ENCODE data around the gene PIEZO2. TPM values are rescaled to one million over a fixed set of nuclear protein-coding genes. Genes with fewer than 3 reads are reported as not detected.

The PIEZO2 gene
- total and polyA plus RNA-seq, 2 donors (not counting 1 experiment from before 2014, with no cell fraction given) = not detected

DNA sequence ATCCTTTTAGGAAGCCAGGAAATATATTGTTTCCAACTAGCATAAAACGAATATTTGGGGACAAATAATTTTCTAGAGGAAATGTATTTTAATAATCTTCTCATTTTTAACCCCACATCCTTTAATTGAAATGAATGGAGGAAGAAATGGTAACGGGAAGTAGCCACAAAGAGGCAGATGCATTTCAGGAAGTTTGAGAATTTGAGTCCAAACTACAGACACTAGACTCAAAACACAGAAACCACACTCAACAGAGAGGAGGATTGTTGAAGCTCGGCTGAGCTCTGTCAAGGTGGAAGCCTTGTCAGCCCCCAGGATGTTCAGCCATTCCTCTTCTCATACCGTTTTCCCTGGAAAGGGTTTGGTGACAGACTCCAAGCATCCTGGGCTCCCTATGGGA, 335.0 kb downstream of the PIEZO2 start:
- no peaks in the 10 kb centered on the region for H3K79me2 ChIP-seq (ENCODE audit: control insufficient read depth, insufficient read depth, low read length)
- POLR2A ChIA-PET = no interaction called here
- no peak overlapping the region for H3K9ac ChIP-seq (ENCODE audit: low read length)
- ATAC-seq (ENCODE audit: low read depth) (no peak), DNase-seq (no peak)
- 13% methylated on average over 1 of the region's 4 CpGs for WGBS (ENCODE audit: insufficient coverage)
- TF ChIP-seq, protein P1, sequence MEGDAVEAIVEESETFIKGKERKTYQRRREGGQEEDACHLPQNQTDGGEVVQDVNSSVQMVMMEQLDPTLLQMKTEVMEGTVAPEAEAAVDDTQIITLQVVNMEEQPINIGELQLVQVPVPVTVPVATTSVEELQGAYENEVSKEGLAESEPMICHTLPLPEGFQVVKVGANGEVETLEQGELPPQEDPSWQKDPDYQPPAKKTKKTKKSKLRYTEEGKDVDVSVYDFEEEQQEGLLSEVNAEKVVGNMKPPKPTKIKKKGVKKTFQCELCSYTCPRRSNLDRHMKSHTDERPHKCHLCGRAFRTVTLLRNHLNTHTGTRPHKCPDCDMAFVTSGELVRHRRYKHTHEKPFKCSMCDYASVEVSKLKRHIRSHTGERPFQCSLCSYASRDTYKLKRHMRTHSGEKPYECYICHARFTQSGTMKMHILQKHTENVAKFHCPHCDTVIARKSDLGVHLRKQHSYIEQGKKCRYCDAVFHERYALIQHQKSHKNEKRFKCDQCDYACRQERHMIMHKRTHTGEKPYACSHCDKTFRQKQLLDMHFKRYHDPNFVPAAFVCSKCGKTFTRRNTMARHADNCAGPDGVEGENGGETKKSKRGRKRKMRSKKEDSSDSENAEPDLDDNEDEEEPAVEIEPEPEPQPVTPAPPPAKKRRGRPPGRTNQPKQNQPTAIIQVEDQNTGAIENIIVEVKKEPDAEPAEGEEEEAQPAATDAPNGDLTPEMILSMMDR (IDR thresholded peaks at IDR 0.05) = no peak
- TF ChIP-seq EZH2 (IDR thresholded peaks at IDR 0.05; ENCODE audit: borderline replicate concordance, insufficient read depth, low read depth, low read length, poor library complexity, severe bottlenecking) = no peak
- no peaks in the 10 kb centered on the region for H3K9me3 ChIP-seq (ENCODE audit: control extremely low read depth in 1 of 3, control insufficient read depth in 2 of 3, insufficient read depth in 1 of 3, low read length in 2 of 3)
- H3K4me1 ChIP-seq (ENCODE audit: control insufficient read depth in 2 of 2, insufficient read depth in 2 of 2, low read length in 2 of 2) = no peaks in the 10 kb centered on the region
- no peak overlapping the region for H2AFZ ChIP-seq (ENCODE audit: insufficient read depth, low read depth, low read length, poor library complexity, severe bottlenecking)
- H4K20me1 ChIP-seq (ENCODE audit: control insufficient read depth, insufficient read depth, low read length, poor library complexity, severe bottlenecking) = no peaks in the 10 kb centered on the region
- no peak overlapping the region for H3K4me2 ChIP-seq (replicated peaks; ENCODE audit: low read depth, low read length, poor library complexity, severe bottlenecking)
- no peaks in the 10 kb centered on the region for H3K9me3 Mint-ChIP-seq (ENCODE audit: insufficient read depth)
- H3K36me3 ChIP-seq (replicated peaks in 1 of 2; ENCODE audit: control extremely low read depth in 1 of 2, control insufficient read depth in 1 of 2, extremely low read depth in 1 of 2, insufficient read depth in 2 of 2, low read length in 1 of 2) = no peaks in the 10 kb centered on the region
- no peak overlapping the region for H3K27ac Mint-ChIP-seq
- CTCF ChIA-PET = no interaction called here
- H3K27me3 Mint-ChIP-seq = peaks cover 3% of the 10 kb centered on the region
- H3K27ac ChIP-seq (ENCODE audit: low read length in 2 of 2) = no peak overlapping the region
- H3K4me3 Mint-ChIP-seq = no peak overlapping the region
- peaks cover 0 to 4% (median 0%) of the 10 kb centered on the region in 4 experiments for H3K27me3 ChIP-seq (replicated peaks in 1 of 4; ENCODE audit: control extremely low read depth in 1 of 4, control insufficient read depth in 3 of 4, insufficient read depth in 4 of 4, low read length in 3 of 4)
- H3K4me1 Mint-ChIP-seq = no peaks in the 10 kb centered on the region
- intact Hi-C loops (cut with micrococcal nuclease) = no loop called here
- H3K4me3 ChIP-seq (ENCODE audit: control extremely low read depth in 1 of 5, extremely low read depth in 1 of 5, insufficient read depth in 1 of 5, low read depth in 2 of 5, low read length in 4 of 5) = no peak overlapping the region

DNA sequence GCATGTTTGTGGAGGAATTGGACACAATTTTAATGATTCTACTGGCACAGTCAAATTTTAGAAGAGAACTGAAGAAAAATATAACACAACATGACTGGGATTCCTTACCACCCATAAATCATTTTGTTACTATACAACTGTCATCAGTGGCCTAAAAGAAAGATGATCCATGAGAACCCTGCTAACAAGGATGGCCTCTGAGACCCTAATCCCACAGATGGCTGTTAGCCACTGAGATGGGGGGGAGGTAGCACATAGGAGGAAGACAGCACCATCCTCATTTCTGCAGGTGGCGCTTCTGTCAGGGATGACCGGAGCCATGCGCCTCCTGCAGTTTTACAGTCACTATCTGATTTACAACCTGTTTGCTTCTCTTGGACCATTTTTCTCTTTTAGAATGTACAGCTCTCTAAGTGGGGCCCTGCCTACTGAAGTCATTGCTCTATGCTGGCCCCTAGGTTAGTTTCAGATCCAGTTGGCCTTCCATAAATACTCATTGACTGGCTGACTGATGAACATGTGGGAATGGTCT, 343.7 kb downstream of the PIEZO2 start:
- Mint-ChIP-seq H3K27ac (no peak overlapping the region), H3K4me3 (no peak overlapping the region), H3K27me3 (no peaks in the 10 kb centered on the region), H3K9me3 (ENCODE audit: insufficient read depth) (no peaks in the 10 kb centered on the region), H3K4me1 (no peaks in the 10 kb centered on the region)
- Histone ChIP-seq H3K79me2 (ENCODE audit: control insufficient read depth, insufficient read depth, low read length) (no peaks in the 10 kb centered on the region), H2AFZ (ENCODE audit: insufficient read depth, low read depth, low read length, poor library complexity, severe bottlenecking) (no peak overlapping the region), H3K4me1 (ENCODE audit: control insufficient read depth in 2 of 2, insufficient read depth in 2 of 2, low read length in 2 of 2) (no peaks in the 10 kb centered on the region), H3K27ac (ENCODE audit: low read length in 2 of 2) (no peak overlapping the region), H4K20me1 (ENCODE audit: control insufficient read depth, insufficient read depth, low read length, poor library complexity, severe bottlenecking) (no peaks in the 10 kb centered on the region), H3K9ac (ENCODE audit: low read length) (no peak overlapping the region), H3K9me3 (ENCODE audit: control extremely low read depth in 1 of 3, control insufficient read depth in 2 of 3, insufficient read depth in 1 of 3, low read length in 2 of 3) (no peaks in the 10 kb centered on the region), H3K27me3 (replicated peaks in 1 of 4; ENCODE audit: control extremely low read depth in 1 of 4, control insufficient read depth in 3 of 4, insufficient read depth in 4 of 4, low read length in 3 of 4) (no peaks in the 10 kb centered on the region), H3K4me2 (replicated peaks; ENCODE audit: low read depth, low read length, poor library complexity, severe bottlenecking) (no peak overlapping the region), H3K4me3 (ENCODE audit: control extremely low read depth in 1 of 5, extremely low read depth in 1 of 5, insufficient read depth in 1 of 5, low read depth in 2 of 5, low read length in 4 of 5) (no peak overlapping the region), H3K36me3 (replicated peaks in 1 of 2; ENCODE audit: control extremely low read depth in 1 of 2, control insufficient read depth in 1 of 2, extremely low read depth in 1 of 2, insufficient read depth in 2 of 2, low read length in 1 of 2) (no peaks in the 10 kb centered on the region)
- ATAC-seq (ENCODE audit: low read depth) (no peak), DNase-seq (no peak)
- 85% methylated on average over 3 of the region's 3 CpGs for WGBS (ENCODE audit: insufficient coverage)
- ChIA-PET POLR2A (no interaction called here), CTCF (no interaction called here)
- intact Hi-C loops (cut with micrococcal nuclease) = no loop called here
- no peak for TF ChIP-seq EZH2 (IDR thresholded peaks at IDR 0.05; ENCODE audit: borderline replicate concordance, insufficient read depth, low read depth, low read length, poor library complexity, severe bottlenecking)
- TF ChIP-seq, protein P1 (IDR thresholded peaks at IDR 0.05) = no peak

Measured in B cell (primary cell).